GM18502 (cell line): ENCODE measurements around the gene UBE2G1.

ENCODE experiments used
- ATAC-seq: cut with Tn5 transposase; IDR thresholded peaks from one replicate; pipeline ENCODE4 v1.9.1; 2021; ENCODE audit warnings: mild to moderate bottlenecking; ENCODE audit not compliant: unreplicated experiment, poor library complexity

The UBE2G1 gene

GRCh38 chr17:4309897-4310296, 56.6 kb downstream of the UBE2G1 start:
- no peak for ATAC-seq

DNA sequence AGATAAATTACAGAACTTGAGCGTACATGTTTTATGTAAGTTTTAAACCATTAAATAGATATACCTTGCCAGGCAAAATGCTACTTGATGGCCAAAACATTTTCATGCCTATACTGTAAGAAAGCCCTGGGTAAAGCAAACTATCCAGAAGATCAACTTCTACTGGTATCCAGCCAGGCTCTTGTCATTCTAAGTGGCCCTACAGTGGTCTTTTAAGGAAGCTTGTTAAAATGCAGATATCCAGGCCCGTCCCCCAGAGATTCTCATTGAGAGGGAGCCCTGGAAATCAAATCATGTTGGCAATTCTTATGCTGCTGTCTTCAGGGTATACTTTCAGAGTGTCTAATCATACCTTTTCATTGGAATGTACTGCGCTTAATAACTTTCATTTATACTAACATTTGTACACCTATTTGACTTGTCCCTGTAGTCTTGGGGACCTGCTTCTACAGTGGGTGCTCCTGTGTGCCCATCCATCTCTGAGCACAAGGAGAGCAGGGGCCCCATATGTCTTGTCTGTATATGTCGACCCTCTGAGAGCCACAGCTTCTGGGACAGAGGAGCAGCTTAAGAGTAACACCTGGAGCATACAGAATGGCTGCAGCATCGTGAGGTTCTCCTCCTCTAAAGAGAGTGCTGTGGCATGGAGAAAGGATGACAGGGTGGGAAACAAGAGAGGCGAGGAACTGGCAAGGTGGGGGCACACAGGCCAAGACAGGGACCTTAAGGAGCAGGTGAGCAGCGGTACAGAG, 59.1 kb downstream of the UBE2G1 start:
- no peak for ATAC-seq

- no peak for ATAC-seq
Measured at GRCh38 chr17:4305224-4305623, 61.3 kb downstream of the UBE2G1 start.

- no peak for ATAC-seq
Measured at GRCh38 chr17:4304417-4305027, 62.0 kb downstream of the UBE2G1 start.

DNA sequence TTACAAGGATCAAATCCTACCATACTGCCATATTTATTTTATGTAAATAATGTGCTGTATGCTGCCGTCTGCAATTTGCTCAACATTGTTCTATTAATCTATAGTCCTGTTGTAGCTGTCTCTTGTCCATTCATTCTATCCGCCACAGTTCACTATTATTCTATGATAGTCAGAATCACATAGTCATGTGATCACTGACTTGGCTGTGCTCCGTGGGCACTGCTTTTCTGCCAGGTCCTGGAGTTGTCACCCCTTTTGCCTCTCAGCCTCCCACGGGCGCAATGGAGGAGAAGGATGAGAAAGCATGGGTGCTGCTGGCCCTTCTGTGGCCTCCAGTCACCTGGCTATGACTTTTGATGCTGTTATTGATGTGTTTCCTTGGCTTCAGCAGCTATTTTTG, 65.4 kb downstream of the UBE2G1 start:
- no peak for ATAC-seq

- ATAC-seq, result no peak
Measured at GRCh38 chr17:4297351-4297750, 69.1 kb downstream of the UBE2G1 start.

DNA sequence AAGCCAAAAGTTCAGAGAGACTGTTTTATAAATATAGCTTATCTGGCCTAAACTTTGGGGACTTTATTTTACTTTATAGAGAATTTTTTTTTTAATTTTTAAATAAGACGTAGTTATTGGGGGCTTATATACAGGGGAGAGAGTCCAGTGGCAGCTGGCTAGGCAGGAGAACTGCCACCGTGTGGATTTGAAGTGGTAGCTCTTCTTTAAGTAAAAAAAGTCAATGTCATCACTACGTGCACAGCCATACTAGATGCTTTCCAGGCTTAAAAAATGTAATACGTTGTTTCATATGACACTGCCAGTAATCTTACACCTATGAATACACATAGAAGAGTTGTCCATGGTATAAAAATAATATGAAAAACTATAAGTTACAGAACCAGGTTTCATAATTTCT, 70.8 kb downstream of the UBE2G1 start:
- no peak for ATAC-seq

- no peak for ATAC-seq
Measured at GRCh38 chr17:4293572-4293971, 72.9 kb downstream of the UBE2G1 start.

DNA sequence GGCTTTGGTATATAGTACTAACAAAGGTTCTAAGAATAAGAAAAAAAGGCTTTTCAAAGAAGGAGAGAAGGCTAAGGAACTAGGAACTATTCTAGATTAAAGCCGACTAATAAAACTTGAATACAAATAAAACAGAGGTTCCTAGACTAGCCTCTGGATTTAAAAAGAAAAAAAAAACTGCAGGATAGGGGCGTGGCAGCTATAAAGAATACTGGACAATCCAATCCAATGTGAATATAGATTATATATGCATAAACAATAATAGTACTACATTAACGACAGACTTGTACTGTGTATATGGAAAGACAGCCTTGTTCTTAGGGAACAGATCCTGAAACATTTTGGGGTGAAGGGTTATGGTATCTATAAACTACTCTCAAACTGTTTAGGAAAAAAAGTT, 78.8 kb downstream of the UBE2G1 start:
- ATAC-seq, result no peak

GRCh38 chr17:4276514-4276913, 90.0 kb downstream of the UBE2G1 start:
- no peak for ATAC-seq

DNA sequence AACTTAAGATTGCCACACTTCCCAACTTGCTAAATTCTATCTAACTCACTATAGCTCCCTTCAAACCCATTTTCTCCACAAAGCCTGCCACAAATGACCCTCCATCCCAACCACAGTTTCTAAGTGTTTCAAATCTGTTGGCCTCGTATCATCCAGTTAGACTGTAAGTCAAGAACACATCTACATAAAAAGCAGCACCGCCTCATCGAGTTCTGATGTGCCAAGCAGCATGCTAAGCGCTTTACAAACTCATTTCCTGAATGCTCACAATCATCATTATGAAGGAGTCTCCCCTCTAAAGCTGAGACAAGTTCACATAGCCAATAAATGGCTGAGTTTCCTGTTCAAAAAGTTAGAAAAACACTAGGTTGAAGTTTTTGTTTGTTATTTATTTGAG, 93.5 kb downstream of the UBE2G1 start:
- no peak for ATAC-seq

DNA sequence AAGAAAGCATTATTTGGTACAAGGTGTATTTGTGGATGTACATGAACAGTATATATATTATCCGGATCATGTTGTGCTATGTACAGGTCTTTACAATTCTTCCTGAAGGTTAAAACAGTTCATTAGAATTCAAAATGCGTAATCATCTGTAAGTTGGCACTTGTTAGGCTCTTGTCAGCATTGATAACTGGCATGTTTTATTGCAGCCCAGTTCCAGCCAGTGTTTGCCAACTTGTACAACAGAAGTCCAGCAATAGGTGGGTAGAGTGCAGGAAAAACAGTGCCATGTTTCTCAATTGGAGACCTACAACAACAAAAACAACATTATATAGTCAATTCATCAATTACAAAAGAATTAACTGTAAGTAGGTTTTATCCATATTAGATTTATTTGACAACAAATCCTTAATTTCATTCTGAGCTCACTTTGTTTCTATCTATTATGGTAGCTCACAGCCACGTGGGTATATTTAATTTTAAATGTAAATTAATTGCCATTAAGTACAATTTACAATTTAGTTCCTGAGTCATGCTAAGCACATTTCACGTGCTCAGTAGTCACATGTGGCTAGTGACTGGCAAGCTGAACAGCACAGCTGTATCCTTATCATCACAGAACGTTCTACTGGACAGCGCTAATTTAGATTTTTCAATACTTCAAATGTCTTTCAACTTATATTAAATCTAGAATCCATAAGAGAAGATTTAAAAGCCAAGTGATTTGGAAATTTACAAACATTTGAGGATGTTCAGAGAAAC, 94.1 kb downstream of the UBE2G1 start:
- no peak for ATAC-seq

- ATAC-seq, result no peak
Measured at GRCh38 chr17:4270736-4271135, 95.7 kb downstream of the UBE2G1 start.

DNA sequence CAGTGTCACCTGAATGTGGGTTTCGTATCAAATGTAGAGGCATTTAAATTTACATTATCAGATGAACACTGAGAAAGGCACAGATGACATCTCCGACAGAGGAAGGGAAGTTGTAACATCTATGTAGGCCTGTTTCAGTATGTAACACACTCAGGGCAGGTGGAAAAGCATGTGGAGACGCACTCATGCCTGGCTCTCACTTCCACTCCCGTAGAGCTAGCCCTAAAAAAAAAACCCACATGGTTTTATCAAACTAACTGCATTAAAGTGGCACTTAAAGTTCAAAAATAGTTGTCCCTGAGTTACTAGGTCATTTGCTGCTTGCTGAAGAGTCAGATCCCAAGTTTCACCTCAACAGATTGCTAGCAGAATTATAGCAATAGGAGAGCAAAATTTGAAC, 96.6 kb downstream of the UBE2G1 start:
- ATAC-seq, result no peak

DNA sequence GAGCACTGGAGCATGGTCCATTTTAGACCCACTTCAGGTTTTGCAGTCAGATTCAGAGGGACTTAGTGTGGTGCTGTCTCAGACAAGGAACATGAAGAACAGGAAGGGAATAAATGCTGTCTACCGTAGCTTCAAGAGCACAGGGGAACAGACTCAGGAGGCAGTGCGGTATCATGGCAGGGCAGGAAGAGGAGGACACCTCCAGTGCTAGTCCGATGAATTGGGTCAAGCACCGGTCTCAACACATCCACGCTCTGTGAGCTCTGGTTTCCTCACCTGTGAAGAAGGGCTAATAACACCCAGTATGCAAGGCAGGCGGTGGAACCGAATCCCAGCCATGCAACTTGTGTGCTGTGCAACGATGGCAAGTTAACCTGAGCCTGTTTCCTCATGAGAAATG, 99.1 kb downstream of the UBE2G1 start:
- ATAC-seq, result no peak

GRCh38 chr17:4266550-4266949, 99.9 kb downstream of the UBE2G1 start:
- ATAC-seq, result no peak

GRCh38 chr17:4263282-4264215, 102.9 kb downstream of the UBE2G1 start, which contains the start of gene ANKFY1:
Gene ANKFY1, minus strand, starts transcription at chr17:4263979. Its CDS starts 38 bp downstream, at chr17:4263941.
- ATAC-seq, result peak; percentile 89

- ATAC-seq, result no peak
Measured at GRCh38 chr17:4262703-4263102, 103.8 kb downstream of the UBE2G1 start.

GRCh38 chr17:4261452-4261851, 105.0 kb downstream of the UBE2G1 start:
- ATAC-seq, result no peak

GRCh38 chr17:4258867-4259266, 107.6 kb downstream of the UBE2G1 start:
- no peak for ATAC-seq
